ENCODE measurements around the gene STMN3.
A peak's percentile ranks its signal among the peaks of the same experiment; 100 is the strongest.
"Not testable (repeated sequence)": the region's sequence is repeated elsewhere in the genome, so short reads cannot be mapped to it uniquely, and the experiment has no call there.

Gene STMN3

GRCh38 chr20:63657260-63657936 is 4.2 kb upstream of the STMN3 start:
- DNase-seq (ENCODE audit: low read depth), result no peak

DNA sequence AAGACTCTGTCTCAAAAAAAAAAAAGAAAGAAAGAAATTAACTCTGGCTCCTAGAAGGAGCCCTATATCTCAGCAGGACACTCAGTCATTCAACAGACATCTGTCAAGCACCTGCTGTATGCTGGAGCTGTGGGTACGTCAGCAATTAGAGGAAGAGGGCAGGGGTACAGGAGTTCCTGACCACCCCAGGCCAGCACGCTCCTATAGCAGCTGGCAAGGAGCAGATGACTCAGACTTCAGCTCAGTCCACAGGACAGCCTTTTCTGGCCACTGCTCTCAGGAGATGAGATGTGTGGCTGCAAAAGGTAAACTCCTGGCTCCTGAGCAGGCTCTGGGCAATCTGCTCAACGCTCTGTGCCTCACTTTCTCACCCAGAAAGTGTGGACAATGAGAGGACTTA is 3.2 kb upstream of the STMN3 start:
- no peak for DNase-seq (ENCODE audit: low read depth)

- no peak for DNase-seq (ENCODE audit: low read depth)
Observed at GRCh38 chr20:63655249-63655648, 2.0 kb upstream of the STMN3 start.

DNA sequence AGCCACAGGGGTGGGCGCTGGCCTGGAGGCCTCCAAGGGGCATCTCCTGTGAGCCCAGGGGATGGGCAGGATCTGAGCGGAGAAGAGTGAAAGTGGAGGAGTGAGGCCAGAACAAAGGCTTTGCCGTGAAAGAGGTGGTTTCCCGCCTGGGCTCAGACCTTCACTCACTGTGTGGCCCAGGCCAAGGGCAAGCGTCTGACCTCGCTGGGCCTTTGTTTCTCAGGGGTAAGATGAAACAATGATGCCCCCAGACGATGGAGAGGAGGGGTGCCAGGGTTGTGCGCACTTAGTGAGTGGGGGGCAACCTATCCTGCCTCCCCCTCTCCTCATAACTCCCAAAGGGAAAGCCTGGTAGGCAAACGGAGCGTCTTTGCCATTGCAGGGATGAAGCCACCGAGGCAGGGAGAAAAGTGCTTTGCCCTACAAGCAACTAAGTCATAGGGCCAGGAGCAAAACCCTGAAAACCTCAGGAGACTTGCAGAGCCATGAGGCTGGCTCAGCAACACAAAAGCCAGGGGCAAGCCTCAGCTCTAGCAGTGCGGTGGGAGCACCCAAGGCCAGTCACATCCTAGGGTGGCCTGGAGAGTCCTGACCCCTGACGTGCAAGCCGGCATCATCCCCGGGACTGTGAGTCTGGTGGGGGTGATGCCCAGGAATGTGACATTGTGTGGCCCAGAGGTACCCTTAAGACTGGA is 897 bp upstream of the STMN3 start:
- no peak for DNase-seq (ENCODE audit: low read depth)

- peak; percentile 39 for DNase-seq (ENCODE audit: low read depth)
Observed at GRCh38 chr20:63652192-63652980, 838 bp downstream of the STMN3 start.

DNA sequence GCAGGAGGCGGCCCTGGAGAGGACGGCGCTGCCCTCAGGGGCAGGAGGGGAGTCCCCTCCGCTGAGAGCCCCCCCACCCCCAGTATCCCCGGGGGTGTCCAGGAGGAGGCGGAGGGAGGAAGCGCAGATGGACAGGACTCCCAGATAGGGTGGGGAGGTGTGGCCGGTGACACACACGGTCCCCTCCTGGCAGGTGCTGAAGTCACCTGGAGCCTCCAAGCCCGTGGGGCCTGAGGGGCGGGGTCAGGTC is 1.4 kb downstream of the STMN3 start:
- no peak for DNase-seq (ENCODE audit: low read depth)

DNA sequence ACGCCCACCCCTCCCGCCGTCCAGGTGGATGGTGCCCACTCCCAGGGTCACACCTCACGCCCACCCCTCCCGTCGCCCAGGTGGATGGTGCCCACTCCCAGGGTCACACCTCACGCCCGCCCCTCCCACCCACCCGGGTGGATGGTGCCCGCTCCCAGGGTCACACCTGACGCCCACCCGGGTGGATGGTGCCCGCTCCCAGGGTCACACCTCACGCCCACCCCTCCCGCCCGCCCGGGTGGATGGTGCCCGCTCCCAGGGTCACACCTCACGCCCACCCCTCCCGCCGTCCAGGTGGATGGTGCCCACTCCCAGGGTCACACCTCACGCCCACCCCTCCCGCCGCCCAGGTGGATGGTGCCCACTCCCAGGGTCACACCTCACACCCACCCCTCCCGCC is 2.7 kb downstream of the STMN3 start:
- not testable (repeated sequence) for DNase-seq (ENCODE audit: low read depth)

- DNase-seq (ENCODE audit: low read depth), result no peak
Observed at GRCh38 chr20:63648895-63649589, 4.2 kb downstream of the STMN3 start.

DNA sequence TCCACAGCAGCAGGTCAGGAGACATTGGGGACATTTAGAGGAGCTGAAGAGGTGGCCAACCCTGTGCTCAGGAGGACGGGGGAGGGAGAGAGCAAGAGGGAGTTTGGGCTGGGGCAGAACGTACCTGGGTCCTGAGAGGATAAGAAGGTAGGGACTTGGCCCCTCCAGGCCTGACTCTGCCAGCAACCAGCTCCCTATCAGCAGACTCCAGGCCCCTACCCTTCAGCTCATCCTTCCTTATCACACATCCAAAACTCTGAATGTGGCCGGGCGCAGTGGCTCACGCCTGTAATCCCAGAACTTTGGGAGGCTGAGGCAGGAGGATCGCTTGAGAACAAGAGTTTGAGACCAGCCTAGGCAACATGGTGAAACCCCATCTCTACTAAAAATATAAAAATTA is 5.0 kb downstream of the STMN3 start:
- DNase-seq (ENCODE audit: low read depth), result no peak

DNA sequence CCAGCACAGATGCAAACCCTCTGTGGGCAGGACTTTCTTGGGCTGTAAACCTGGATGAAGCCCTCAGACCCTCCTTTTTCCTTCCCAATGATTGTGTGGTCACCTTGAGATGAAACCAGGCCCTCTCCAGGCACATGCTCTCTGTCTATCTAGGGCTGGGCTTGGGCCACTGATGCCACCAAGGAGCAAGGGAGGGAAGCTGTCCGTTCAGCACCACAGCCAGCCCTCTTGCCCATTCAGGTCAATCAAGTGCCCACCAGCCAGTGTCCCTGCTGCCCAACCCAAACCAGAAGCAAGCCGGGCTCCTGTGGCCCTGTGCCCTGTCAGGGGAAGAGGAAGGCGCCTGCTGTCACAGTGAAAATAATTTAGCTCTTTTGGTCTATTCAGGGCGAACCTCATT is 8.0 kb downstream of the STMN3 start:
- no peak for DNase-seq (ENCODE audit: low read depth)

DNA sequence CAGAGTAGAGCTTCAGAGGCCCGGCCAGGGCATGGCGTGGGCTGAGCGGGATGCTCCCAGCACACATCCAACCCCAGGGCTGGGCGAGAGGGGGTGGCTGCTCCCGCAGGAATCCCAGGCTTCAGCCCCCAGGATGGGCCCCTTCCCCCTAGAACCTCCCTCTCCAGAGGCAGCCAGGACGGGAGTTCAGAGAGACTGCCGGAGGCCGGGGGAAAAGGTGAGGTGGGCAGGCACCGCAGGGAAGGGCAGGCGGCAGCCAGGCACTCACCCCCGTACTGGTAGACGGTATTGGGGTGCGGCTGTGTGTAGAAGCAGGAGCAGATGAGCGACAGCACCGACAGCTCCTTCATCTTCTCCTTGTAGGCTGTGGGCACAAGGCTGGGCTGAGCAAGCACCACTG is 9.3 kb downstream of the STMN3 start:
- DNase-seq (ENCODE audit: low read depth), result no peak

GRCh38 chr20:63643499-63643898 is 9.7 kb downstream of the STMN3 start:
- no peak for DNase-seq (ENCODE audit: low read depth)

- no peak for DNase-seq (ENCODE audit: low read depth)
Observed at GRCh38 chr20:63642527-63643247, 10.5 kb downstream of the STMN3 start.

GRCh38 chr20:63641792-63642523 is 11.3 kb downstream of the STMN3 start:
- peak; percentile 95 for DNase-seq (ENCODE audit: low read depth)

DNA sequence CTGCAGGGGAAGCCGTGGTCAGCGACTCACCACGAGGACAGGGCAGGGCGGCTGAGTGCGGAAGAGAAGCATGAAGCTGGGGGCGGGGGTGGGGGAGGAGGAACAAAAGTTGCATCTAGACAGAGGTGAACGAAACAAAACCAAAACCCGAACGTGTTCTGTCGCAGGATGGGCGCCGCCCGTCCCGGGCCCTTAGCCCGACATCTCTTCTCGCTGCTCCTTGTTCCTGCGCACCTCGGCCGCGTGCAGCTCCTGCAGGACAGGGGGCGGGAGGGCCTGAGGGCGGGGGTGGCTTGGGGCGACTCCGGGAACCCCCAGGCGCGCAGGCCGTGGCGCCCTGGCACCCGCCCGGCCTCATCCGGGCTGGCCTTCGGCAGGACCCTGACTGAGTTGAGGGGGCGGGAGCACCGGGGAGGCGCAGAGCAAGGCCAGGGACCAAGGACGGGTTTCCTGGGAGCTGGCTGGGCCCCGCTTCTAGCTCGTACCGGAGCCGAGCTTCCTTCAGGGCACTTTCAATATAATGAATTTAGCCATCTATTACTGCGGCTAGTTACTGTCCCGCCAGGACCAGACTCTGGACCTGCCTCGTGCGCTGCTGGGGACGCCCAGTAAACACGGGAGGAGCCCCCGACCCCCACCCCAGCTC is 12.0 kb downstream of the STMN3 start:
- DNase-seq (ENCODE audit: low read depth), result peak; percentile 40

- DNase-seq (ENCODE audit: low read depth), result not testable (repeated sequence)
Observed at GRCh38 chr20:63640686-63641085, 12.5 kb downstream of the STMN3 start.

- DNase-seq (ENCODE audit: low read depth), result no peak
Observed at GRCh38 chr20:63640086-63640485, 13.1 kb downstream of the STMN3 start.

DNA sequence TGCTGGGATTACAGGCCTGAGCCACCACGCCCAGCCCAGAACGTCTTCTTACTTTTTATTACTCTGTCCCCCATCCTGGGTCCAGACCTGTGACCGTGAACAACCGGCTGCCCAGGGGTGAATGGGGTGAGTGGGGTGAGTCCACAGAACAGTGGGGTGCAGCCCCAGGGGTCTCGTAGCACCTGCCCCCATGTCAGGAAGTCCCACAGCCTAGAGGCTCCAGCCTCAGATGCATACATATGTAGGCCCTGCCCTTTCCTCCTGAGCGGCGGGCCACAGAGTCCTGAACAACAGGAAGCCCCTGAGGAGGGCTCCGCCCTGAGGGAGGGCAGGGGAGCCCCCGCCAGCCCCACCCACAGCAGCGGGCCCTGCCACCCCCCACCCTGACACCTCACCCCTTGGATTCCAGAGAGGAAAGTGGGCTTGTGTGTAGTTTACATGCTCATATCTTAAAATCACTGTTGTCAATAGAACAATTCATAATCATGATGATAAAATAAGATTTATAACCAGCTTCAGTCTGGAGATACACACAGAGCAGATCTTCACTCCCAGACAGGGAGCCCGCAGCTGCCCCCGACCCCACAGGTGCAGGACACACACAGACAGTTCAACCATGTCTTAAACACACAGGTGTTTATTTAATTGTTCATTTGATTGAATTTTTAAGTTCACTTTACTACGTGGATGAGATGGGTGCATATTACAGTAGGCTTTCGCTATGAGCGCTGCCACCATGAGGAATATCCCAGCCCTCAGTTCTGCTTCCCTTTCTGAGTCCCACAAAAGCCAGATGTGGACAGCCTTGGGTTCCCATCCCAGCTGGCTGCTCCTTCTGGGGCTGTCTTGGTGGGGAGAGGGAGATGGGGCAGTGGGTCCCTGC is 13.9 kb downstream of the STMN3 start:
- DNase-seq (ENCODE audit: low read depth), result peak; percentile 48

GRCh38 chr20:63636752-63637628 is 16.2 kb downstream of the STMN3 start:
- DNase-seq (ENCODE audit: low read depth), result no peak

All from stimulated activated CD8-positive, alpha-beta memory T cell treated with anti-CD3 and anti-CD28 coated beads, Interleukin-12 subunit alpha, Interleukin-12 subunit beta, amount 100 ng/mL, for 4 hours (primary cell).